K562 (cell line): ENCODE results near the gene ATAD3C. TPM values are rescaled to one million over a fixed set of nuclear protein-coding genes. Genes with fewer than 3 reads are reported as not detected.

Experiments
- ATAC-seq: fragments of 200-7000 bp; cut with Tn5 transposase; 3 replicates; pipeline ENCODE4 v1.9.1; 2020; ENCODE audit warnings: moderate library complexity
- BruUV-seq: library from RNA; stranded (reverse); fragments of 400-500 nt; replicated peaks from 2 replicates; lab custom pipeline; 2021; lab: Mats Ljungman, UMichigan
- CTCF ChIA-PET: fragments of 300-600 bp; formaldehyde crosslinking; extraction: SDS; loops from one replicate; lab custom pipeline; 2021; ENCODE audit warnings: low intra/inter-chr PET ratio; lab: Yijun Ruan, JAX
- POLR2A ChIA-PET: fragments of 300-600, 350-650 bp; sonication (Branson Sonifier 250); formaldehyde crosslinking; extraction: SDS; loops from one replicate; lab custom pipeline; 2021; ENCODE audit warnings: antibody characterized with exemption, inconsistent platforms; lab: Yijun Ruan, JAX
- DNase-seq, 4 experiments: peaks; one replicate each; pipeline versions ENCODE4 v3.0.0 to v3.0.0-alpha.2; 2011 to 2018; ENCODE audit warnings: low spot score in 3 of 4, mixed read lengths in 3 of 4; ENCODE audit errors: extremely low read depth in 1 of 4
- FAIRE-seq: peaks from 2 replicates; lab custom pipeline; 2011; peaks lifted over from hg19 to GRCh38; lab: Jason Lieb, UNC
- H2AFZ ChIP-seq: 2 replicates; pipeline ENCODE4 v1.6.0; 2011; ENCODE audit warnings: low read depth, low read length, control low read depth, inconsistent platforms
- H3K27ac ChIP-seq: fragments of 200-600 bp; 3 replicates; pipeline ENCODE4 v1.8.0; 2011; ENCODE audit warnings: low read depth, mild to moderate bottlenecking, control low read depth, inconsistent platforms, low read length, moderate library complexity, mixed read lengths; ENCODE audit errors: extremely low read depth
- H3K27me3 ChIP-seq, 2 experiments: fragments of 300-600 bp in 1 of 2; 2 replicates in 1 of 2; 3 replicates in 1 of 2; pipeline versions ENCODE4 v1.6.0 to v1.8.0; 2011; ENCODE audit warnings: inconsistent platforms in 2 of 2, low read length in 2 of 2, mild to moderate bottlenecking in 1 of 2, mixed read lengths in 1 of 2, moderate library complexity in 1 of 2; ENCODE audit not compliant: control insufficient read depth in 2 of 2, insufficient read depth in 2 of 2
- H3K36me3 ChIP-seq: fragments of 300-600 bp; 3 replicates; pipeline ENCODE4 v1.8.0; 2011; ENCODE audit warnings: mild to moderate bottlenecking, low read length, inconsistent platforms; ENCODE audit not compliant: control insufficient read depth, insufficient read depth
- H3K4me1 ChIP-seq, 2 experiments: fragments of 200-600 bp in 1 of 2; replicated peaks in 1 of 2; 2 replicates in 1 of 2; 3 replicates in 1 of 2; pipeline versions ENCODE4 v1.5.1 to v1.8.0; 2011; ENCODE audit warnings: inconsistent platforms in 2 of 2, low read length in 2 of 2, mild to moderate bottlenecking in 1 of 2, mixed read lengths in 1 of 2, moderate library complexity in 1 of 2; ENCODE audit not compliant: control insufficient read depth in 2 of 2, insufficient read depth in 2 of 2
- H3K4me2 ChIP-seq: 2 replicates; pipeline ENCODE4 v1.6.1; 2011; ENCODE audit warnings: low read length, control low read depth, inconsistent platforms, mixed read lengths; ENCODE audit not compliant: insufficient read depth
- H3K4me3 ChIP-seq: fragments of 200-600 bp; sonication (generic), shearing (Covaris generic); 2 replicates; pipeline ENCODE4 v1.5.1; 2016; ENCODE audit warnings: control low read depth, inconsistent platforms
- H3K79me2 ChIP-seq: fragments of 200-600 bp; 3 replicates; pipeline ENCODE4 v1.8.0; 2011; ENCODE audit warnings: low read length, inconsistent platforms; ENCODE audit not compliant: control insufficient read depth, insufficient read depth
- H3K9ac ChIP-seq, 2 experiments: 2 replicates each; pipeline versions ENCODE4 v1.6.0 to v1.6.1; 2011; ENCODE audit warnings: low read depth in 2 of 2, low read length in 2 of 2, control low read depth in 1 of 2, inconsistent platforms in 1 of 2, mild to moderate bottlenecking in 1 of 2, mixed read lengths in 1 of 2; ENCODE audit not compliant: insufficient read depth in 1 of 2
- H3K9me1 ChIP-seq: one replicate; pipeline ENCODE4 v1.6.0; 2011; ENCODE audit warnings: inconsistent platforms, mild to moderate bottlenecking, low read length, moderate library complexity; ENCODE audit not compliant: control insufficient read depth, insufficient read depth
- H3K9me3 ChIP-seq: replicated peaks from 2 replicates; pipeline ENCODE4 v1.5.1; 2011; ENCODE audit warnings: low read depth, low read length, inconsistent platforms; ENCODE audit not compliant: control insufficient read depth, insufficient read depth
- H4K20me1 ChIP-seq: replicated peaks from 2 replicates; pipeline ENCODE4 v1.6.1; 2011; ENCODE audit warnings: low read length, inconsistent platforms, mixed read lengths; ENCODE audit not compliant: control insufficient read depth, insufficient read depth
- ADNP ChIP-seq: fragments of 200-800 bp; sonication (Bioruptor generic); IDR thresholded peaks from 2 replicates; pipeline ENCODE4 v1.6.1; 2016; ENCODE audit warnings: missing genetic modification characterization, missing compliant biosample characterization
- ARID3A ChIP-seq: IDR thresholded peaks from 2 replicates; pipeline ENCODE4 v1.6.1; 2012; ENCODE audit warnings: low read depth, low read length, improper control_type of control experiment, borderline replicate concordance
- FUS ChIP-seq: fragments of 200-400 bp; formaldehyde crosslinking; optimal IDR thresholded peaks from 2 replicates; pipeline ENCODE3; 2017; ENCODE audit warnings: low read depth, low read length
- GABPB1 ChIP-seq: sonication (generic); formaldehyde crosslinking; IDR thresholded peaks from 2 replicates; pipeline ENCODE4 v1.8.0; 2022; ENCODE audit warnings: mild to moderate bottlenecking, missing genetic modification reagents
- HIVEP1 ChIP-seq: fragments of 250-450 bp; sonication (Bioruptor Pico); IDR thresholded peaks from 2 replicates; pipeline ENCODE4 v1.4.0; 2020; ENCODE audit warnings: mild to moderate bottlenecking
- IFI16 ChIP-seq: fragments of 250-450 bp; sonication (Bioruptor Pico); IDR thresholded peaks from 2 replicates; pipeline ENCODE4 v2.1.2; 2022; ENCODE audit warnings: mild to moderate bottlenecking, inconsistent platforms
- MAFK ChIP-seq: IDR thresholded peaks from 2 replicates; pipeline ENCODE4 v1.6.1; 2011; ENCODE audit warnings: low read length, improper control_type of control experiment
- MBD1 ChIP-seq: fragments of 250-450 bp; sonication (Bioruptor Pico); IDR thresholded peaks from 2 replicates; pipeline ENCODE4 v1.8.0; 2022; ENCODE audit warnings: inconsistent platforms
- NCOA1 ChIP-seq: fragments of 450-650 bp; IDR thresholded peaks from 2 replicates; pipeline ENCODE4 v1.6.1; 2016; ENCODE audit warnings: low read depth
- ZEB2 ChIP-seq: fragments of 450-650 bp; IDR thresholded peaks from 2 replicates; pipeline ENCODE4 v1.6.1; 2016
- ZNF12 ChIP-seq: sonication (generic); formaldehyde crosslinking; IDR thresholded peaks from 2 replicates; pipeline ENCODE4 v1.4.0; 2020; ENCODE audit warnings: mild to moderate bottlenecking, missing genetic modification reagents
- WGBS: fragments of 100-300 bp; shearing (Covaris generic); methylation state at CpG from one replicate; pipeline ENCODE4 v1.1.6; 2016; ENCODE audit warnings: low coverage, mixed read lengths; ENCODE audit not compliant: insufficient coverage; ENCODE audit errors: missing lambda C conversion rate; 5-methylcytosine and 5-hydroxymethylcytosine counted together
- in situ Hi-C: fragments of 300-500 bp; cut with MboI; formaldehyde crosslinking; loops from 4 replicates; pipeline ENCODE4 v1.15.0; 2018; ENCODE audit warnings: inconsistent platforms, mixed read lengths
- intact Hi-C: fragments of 100-400 bp; cut with micrococcal nuclease; formaldehyde crosslinking; loops from 2 replicates; pipeline ENCODE4 v1.14.2; 2022
- polyA plus RNA-seq, 8 experiments: library from polyadenylated mRNA; depleted of rRNA in 4 of 8; stranded (reverse) in 5 of 8; unstranded in 3 of 8; fragments of >200 nt; fragmentation: Nextera tagmentation in 2 of 8; fragmentation: Illumina TruSeq in 1 of 8; extraction: Ambion mirVana in 2 of 8; extraction: Trizol in 1 of 8; gene quantifications; 2 replicates each; pipeline versions ENCODE4 v1.2.1 to v1.2.3, GENCODE V29; 2011 to 2014; ENCODE audit warnings: inconsistent platforms in 1 of 8, missing spikeins in 1 of 8
- total RNA-seq, 7 experiments: library from RNA; depleted of rRNA in 6 of 7; stranded (reverse); fragments of >200 nt in 6 of 7; fragmentation: Illumina TruSeq in 2 of 7; extraction: Trizol in 2 of 7; gene quantifications; 2 replicates each; pipeline versions ENCODE4 v1.2.1 to v1.2.3, GENCODE V29; 2011 to 2021; ENCODE audit warnings: low replicate concordance in 1 of 7

The ATAD3C gene
- total and polyA plus RNA-seq, 9 of the 15 experiments (the other 6 are each of a cell fraction or from before 2014, with no cell fraction given) = 0.03 to 0.18 TPM; not detected in 7

GRCh38 chr1:1419813-1420653, 29.5 kb upstream of the ATAD3C start (continued):
- TF ChIP-seq ARID3A (no peak), GABPB1 (CRISPR knock-in tag) (no peak), ADNP (tag) (no peak), HIVEP1 (no peak), IFI16 (CRISPR knock-in tag) (no peak), ZNF12 (CRISPR knock-in tag) (no peak), FUS (no peak), ZEB2 (no peak), MAFK (no peak)

- 36% methylated on average over 9 of the region's 12 CpGs for WGBS
- in situ Hi-C loops (no loop called here), intact Hi-C loops (no loop called here)
- H3K4me1 ChIP-seq = peaks cover 3 to 30% of the 10 kb centered on the region in 2 experiments; a peak in 4 of 5 replicates
- no peak overlapping the region for H2AFZ ChIP-seq
- no peaks in the 10 kb centered on the region for H4K20me1 ChIP-seq
- H3K4me2 ChIP-seq = no peak overlapping the region
- BruUV-seq = no TSS peak
- no peaks in the 10 kb centered on the region for H3K79me2 ChIP-seq
- no peaks in the 10 kb centered on the region for H3K9me3 ChIP-seq
- H3K4me3 ChIP-seq = no peak overlapping the region
- no peaks in the 10 kb centered on the region for H3K27me3 ChIP-seq
- no peaks in the 10 kb centered on the region for H3K9me1 ChIP-seq
- no peak for DNase-seq
- no peak for ATAC-seq
- POLR2A ChIA-PET = interaction anchor here (0.7 to 1.9 kb wide), 5 partner anchors 8 to 55 kb away, joined by 3 to 5 read pairs (median 4); partner anchors contain the start of genes CCNL2 and MRPL20
- H3K36me3 ChIP-seq = no peaks in the 10 kb centered on the region
- no peak overlapping the region for H3K27ac ChIP-seq
- FAIRE-seq = no peak
- H3K9ac ChIP-seq = no peak overlapping the region
- CTCF ChIA-PET = no interaction called here
- TF ChIP-seq MBD1 (CRISPR knock-in tag) (no peak), NCOA1 (no peak)
Measured at GRCh38 chr1:1420654-1421141, 28.8 kb upstream of the ATAD3C start.
